ENCODE measurements around the gene PRR12. TPM values are rescaled to one million over a fixed set of nuclear protein-coding genes. Genes with fewer than 3 reads are reported as not detected.

PRR12 gene
- polyA plus RNA-seq, 1 experiment, result 0.36 TPM

- no peak overlapping the region for H3K4me3 ChIP-seq (ENCODE audit: low read depth, low read length)
- no peak overlapping the region for H3K27ac ChIP-seq (ENCODE audit: low read depth, low read length)
- POLR2A ChIA-PET, result no interaction called here
- no peaks in the 10 kb centered on the region for H3K27me3 ChIP-seq (ENCODE audit: control insufficient read depth, insufficient read depth, low read length)
- TF ChIP-seq CTCF (IDR thresholded peaks at IDR 0.05; ENCODE audit: low read depth, low read length), result no peak
- DNase-seq (ENCODE audit: low read depth, low spot score), result no peak
- H3K9me3 ChIP-seq (ENCODE audit: control insufficient read depth, insufficient read depth, low read length), result no peaks in the 10 kb centered on the region; the same call in 1 of the 2 replicates
- CTCF ChIA-PET, result no interaction called here
These were observed 10.6 kb downstream of the PRR12 start for GRCh38 chr19:49601482-49602038.

- DNase-seq (ENCODE audit: low read depth, low spot score), result no peak
- no peaks in the 10 kb centered on the region; the same call in 1 of the 2 replicates for H3K9me3 ChIP-seq (ENCODE audit: control insufficient read depth, insufficient read depth, low read length)
- ChIA-PET POLR2A (no interaction called here), CTCF (interaction anchor here (0.6 kb wide), 1 partner anchor 48 kb away, joined by 3 read pairs; no protein-coding TSS in a partner anchor)
- H3K4me3 ChIP-seq (ENCODE audit: low read depth, low read length), result no peak overlapping the region
- no peaks in the 10 kb centered on the region for H3K27me3 ChIP-seq (ENCODE audit: control insufficient read depth, insufficient read depth, low read length)
- no peak overlapping the region for H3K27ac ChIP-seq (ENCODE audit: low read depth, low read length)
- no peak for TF ChIP-seq CTCF (IDR thresholded peaks at IDR 0.05; ENCODE audit: low read depth, low read length)
These were observed 11.8 kb downstream of the PRR12 start for GRCh38 chr19:49602806-49603205.

GRCh38 chr19:49605605-49606004, 14.6 kb downstream of the PRR12 start:
- Histone ChIP-seq H3K27me3 (ENCODE audit: control insufficient read depth, insufficient read depth, low read length) (no peaks in the 10 kb centered on the region), H3K4me3 (ENCODE audit: low read depth, low read length) (no peak overlapping the region), H3K27ac (ENCODE audit: low read depth, low read length) (no peak overlapping the region), H3K9me3 (ENCODE audit: control insufficient read depth, insufficient read depth, low read length) (no peaks in the 10 kb centered on the region)
- no peak for DNase-seq (ENCODE audit: low read depth, low spot score)
- ChIA-PET POLR2A (no interaction called here), CTCF (no interaction called here)
- TF ChIP-seq CTCF (IDR thresholded peaks at IDR 0.05; ENCODE audit: low read depth, low read length), result no peak

- no peak for TF ChIP-seq CTCF (IDR thresholded peaks at IDR 0.05; ENCODE audit: low read depth, low read length)
- ChIA-PET POLR2A (no interaction called here), CTCF (no interaction called here)
These were observed 18.6 kb downstream of the PRR12 start for GRCh38 chr19:49609499-49610092.

GRCh38 chr19:49613374-49613773, 22.4 kb downstream of the PRR12 start:
- ChIA-PET CTCF (no interaction called here), POLR2A (interaction anchor here (0.5 kb wide), 1 partner anchor 86 kb away, joined by 6 read pairs; no protein-coding TSS in a partner anchor)
- H3K27me3 ChIP-seq (ENCODE audit: control insufficient read depth, insufficient read depth, low read length), result no peaks in the 10 kb centered on the region
- H3K27ac ChIP-seq (ENCODE audit: low read depth, low read length), result peak overlapping the region; percentile 70
- no peak overlapping the region for H3K4me3 ChIP-seq (ENCODE audit: low read depth, low read length)
- DNase-seq (ENCODE audit: low read depth, low spot score), result no peak
- TF ChIP-seq CTCF (IDR thresholded peaks at IDR 0.05; ENCODE audit: low read depth, low read length), result no peak
- H3K9me3 ChIP-seq (ENCODE audit: control insufficient read depth, insufficient read depth, low read length), result peaks cover 3% of the 10 kb centered on the region; the same call in 1 of the 2 replicates

More at GRCh38 chr19:49609499-49610092, 18.6 kb downstream of the PRR12 start:
- DNase-seq (ENCODE audit: low read depth, low spot score), result no peak
- Histone ChIP-seq H3K4me3 (ENCODE audit: low read depth, low read length) (no peak overlapping the region), H3K9me3 (ENCODE audit: control insufficient read depth, insufficient read depth, low read length) (no peaks in the 10 kb centered on the region), H3K27ac (ENCODE audit: low read depth, low read length) (no peak overlapping the region), H3K27me3 (ENCODE audit: control insufficient read depth, insufficient read depth, low read length) (no peaks in the 10 kb centered on the region)

All from AG04450 (cell line).